ENCODE results near the gene ANXA4. TPM values are rescaled to one million over a fixed set of nuclear protein-coding genes. Genes with fewer than 3 reads are reported as not detected.

Gene ANXA4
- total RNA-seq, 1 experiment from 2014 or later = 92.0 TPM

DNA sequence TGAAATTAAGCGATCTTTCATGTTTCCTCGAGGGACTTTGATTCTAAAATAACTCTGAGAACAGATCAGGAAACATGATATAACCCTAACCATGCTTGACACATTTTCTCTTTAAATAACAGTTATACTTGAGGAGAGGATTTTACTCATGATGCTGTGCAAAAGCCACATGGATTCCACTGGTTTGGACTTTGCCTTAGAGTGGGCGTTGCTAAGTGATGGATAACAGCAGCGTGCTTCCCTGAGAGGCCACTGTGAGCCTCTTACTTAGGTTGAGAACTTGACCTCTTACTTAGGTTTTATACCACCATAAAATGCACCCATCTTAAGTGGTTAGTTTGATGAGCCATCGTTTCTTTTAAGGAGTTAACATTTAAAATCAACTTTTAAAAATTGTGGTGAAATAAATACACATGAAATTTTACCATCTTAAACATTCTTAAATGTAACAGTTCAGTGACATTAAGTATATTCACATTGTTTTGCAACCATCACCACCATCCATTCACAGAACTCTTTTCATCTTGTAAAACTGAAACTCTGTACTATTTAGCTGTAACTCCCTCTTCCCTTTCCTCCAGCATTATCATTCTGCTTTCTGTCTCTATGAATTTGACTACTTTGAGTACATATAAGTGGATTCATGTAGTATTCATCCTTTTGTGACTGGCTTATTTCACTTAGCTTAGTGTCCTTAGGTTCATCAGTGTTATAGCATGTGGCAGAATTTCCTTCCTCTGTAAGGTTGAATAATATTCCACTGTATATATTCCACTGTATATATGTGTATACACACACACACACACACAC lies 22.6 kb downstream of the ANXA4 start:
- H3K27ac Mint-ChIP-seq (ENCODE audit: unreplicated experiment) = peak overlapping the region; percentile 17
- no peaks in the 10 kb centered on the region for H3K27me3 Mint-ChIP-seq (ENCODE audit: insufficient read depth, unreplicated experiment)
- POLR2A ChIA-PET = no interaction called here
- Histone ChIP-seq H3K4me3 (ENCODE audit: low read depth, low read length) (no peak overlapping the region), H3K36me3 (ENCODE audit: control insufficient read depth, insufficient read depth, low read length) (peaks cover 8% of the 10 kb centered on the region), H3K27me3 (replicated peaks; ENCODE audit: control insufficient read depth, insufficient read depth, low read length) (no peaks in the 10 kb centered on the region), H3K4me1 (peaks cover 47% of the 10 kb centered on the region), H3K9me3 (no peaks in the 10 kb centered on the region)
- peaks cover 54% of the 10 kb centered on the region for H3K4me1 Mint-ChIP-seq (ENCODE audit: low read depth, unreplicated experiment)
- peak overlapping the region; percentile 42 for H3K4me3 Mint-ChIP-seq (ENCODE audit: unreplicated experiment)
- no peaks in the 10 kb centered on the region for H3K9me3 Mint-ChIP-seq (ENCODE audit: unreplicated experiment)
- TF ChIP-seq CTCF (IDR thresholded peaks at IDR 0.05; ENCODE audit: insufficient read depth in 1 of 2, low read depth in 1 of 2, low read length in 1 of 2, severe bottlenecking in 1 of 2, unreplicated experiment in 1 of 2) = no peak
- H3K36me3 Mint-ChIP-seq (ENCODE audit: insufficient read depth, unreplicated experiment) = peaks cover 28% of the 10 kb centered on the region
- TSS peak; percentile 13 for BruUV-seq (replicated peaks)
- CTCF ChIA-PET = no interaction called here
- intact Hi-C loops (cut with micrococcal nuclease; ENCODE audit: unreplicated experiment) = loop anchor here (1.0 to 2.0 kb wide), 5 partner anchors 17 to 53 kb away; partner anchors contain the start of gene ANXA4
- peak; percentile 76 to 79 for DNase-seq

DNA sequence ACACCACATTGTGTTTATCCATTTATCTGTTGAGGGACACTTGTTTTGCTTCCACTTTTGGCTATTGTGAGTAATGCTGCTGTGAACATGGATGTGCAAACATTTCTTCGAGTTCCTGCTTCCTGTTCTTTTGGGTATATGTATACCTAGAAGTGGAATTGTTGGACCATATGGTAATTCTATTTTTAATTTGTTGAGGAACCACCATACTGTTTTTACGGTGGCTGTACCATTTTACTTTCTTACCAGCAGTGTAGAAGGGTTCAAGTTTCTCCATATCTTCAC lies 23.1 kb downstream of the ANXA4 start:
- H3K36me3 ChIP-seq (ENCODE audit: control insufficient read depth, insufficient read depth, low read length) = peaks cover 8% of the 10 kb centered on the region
- POLR2A ChIA-PET = no interaction called here
- Mint-ChIP-seq H3K4me1 (ENCODE audit: low read depth, unreplicated experiment) (peaks cover 57% of the 10 kb centered on the region), H3K27ac (ENCODE audit: unreplicated experiment) (peak overlapping the region; percentile 17), H3K27me3 (ENCODE audit: insufficient read depth, unreplicated experiment) (no peaks in the 10 kb centered on the region), H3K4me3 (ENCODE audit: unreplicated experiment) (no peak overlapping the region), H3K9me3 (ENCODE audit: unreplicated experiment) (no peaks in the 10 kb centered on the region), H3K36me3 (ENCODE audit: insufficient read depth, unreplicated experiment) (peaks cover 28% of the 10 kb centered on the region)
- no peaks in the 10 kb centered on the region for H3K27me3 ChIP-seq (replicated peaks; ENCODE audit: control insufficient read depth, insufficient read depth, low read length)
- no TSS peak for BruUV-seq (replicated peaks)
- no peaks in the 10 kb centered on the region for H3K9me3 ChIP-seq
- CTCF ChIA-PET = no interaction called here
- H3K4me1 ChIP-seq = peaks cover 53% of the 10 kb centered on the region
- intact Hi-C loops (cut with micrococcal nuclease; ENCODE audit: unreplicated experiment) = loop anchor here (2.0 kb wide), 1 partner anchor 22 kb away; the partner anchor contains the start of gene ANXA4
- TF ChIP-seq CTCF (IDR thresholded peaks at IDR 0.05; ENCODE audit: insufficient read depth in 1 of 2, low read depth in 1 of 2, low read length in 1 of 2, severe bottlenecking in 1 of 2, unreplicated experiment in 1 of 2) = no peak
- DNase-seq = no peak
- H3K4me3 ChIP-seq (ENCODE audit: low read depth, low read length) = no peak overlapping the region

DNA sequence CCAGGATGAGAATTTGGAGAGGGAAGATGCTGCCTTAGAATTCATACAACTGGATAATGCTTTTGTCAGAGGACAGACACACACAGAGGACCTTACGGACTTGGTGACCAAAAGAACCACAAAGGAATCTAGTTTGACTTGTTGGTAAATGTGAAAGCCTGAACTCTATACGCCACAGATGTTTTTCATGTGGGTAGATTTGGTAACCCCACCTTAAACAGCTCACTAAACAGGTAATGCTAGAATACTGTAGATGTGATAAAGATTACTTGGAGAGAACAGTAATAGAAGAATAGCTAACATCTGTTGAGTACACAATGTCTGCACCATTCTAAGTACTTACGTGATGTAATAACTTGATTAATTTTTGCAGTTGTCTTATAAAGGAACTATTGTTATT lies 24.1 kb downstream of the ANXA4 start:
- peak in 1 of 2 experiments; percentile 14 for DNase-seq
- H3K36me3 ChIP-seq (ENCODE audit: control insufficient read depth, insufficient read depth, low read length) = peaks cover 9% of the 10 kb centered on the region
- peaks cover 59% of the 10 kb centered on the region for H3K4me1 ChIP-seq
- Mint-ChIP-seq H3K27me3 (ENCODE audit: insufficient read depth, unreplicated experiment) (no peaks in the 10 kb centered on the region), H3K4me3 (ENCODE audit: unreplicated experiment) (no peak overlapping the region), H3K27ac (ENCODE audit: unreplicated experiment) (peak overlapping the region; percentile 55), H3K36me3 (ENCODE audit: insufficient read depth, unreplicated experiment) (peaks cover 28% of the 10 kb centered on the region), H3K4me1 (ENCODE audit: low read depth, unreplicated experiment) (peaks cover 62% of the 10 kb centered on the region), H3K9me3 (ENCODE audit: unreplicated experiment) (no peaks in the 10 kb centered on the region)
- no peak for TF ChIP-seq CTCF (IDR thresholded peaks at IDR 0.05; ENCODE audit: insufficient read depth in 1 of 2, low read depth in 1 of 2, low read length in 1 of 2, severe bottlenecking in 1 of 2, unreplicated experiment in 1 of 2)
- ChIA-PET CTCF (no interaction called here), POLR2A (no interaction called here)
- BruUV-seq (replicated peaks) = no TSS peak
- no peak overlapping the region for H3K4me3 ChIP-seq (ENCODE audit: low read depth, low read length)
- H3K27me3 ChIP-seq (replicated peaks; ENCODE audit: control insufficient read depth, insufficient read depth, low read length) = no peaks in the 10 kb centered on the region
- no peaks in the 10 kb centered on the region for H3K9me3 ChIP-seq
- intact Hi-C loops (cut with micrococcal nuclease; ENCODE audit: unreplicated experiment) = no loop called here
